HT-29 (cell line): ENCODE results near the gene NRIP3. TPM values are rescaled to one million over a fixed set of nuclear protein-coding genes. Genes with fewer than 3 reads are reported as not detected.

Experiments used
- DNase-seq: peaks from one replicate; pipeline ENCODE4 v3.0.0-alpha.2; 2015; ENCODE audit warnings: low spot score
- small RNA-seq: library from RNA; depleted of rRNA; stranded (forward); fragments of <200 nt; gene quantifications from one replicate; pipeline ENCODE3, GENCODE V24; 2014
- total RNA-seq: library from RNA; depleted of rRNA; stranded (reverse); fragments of >200 nt; shearing (Covaris generic); gene quantifications from 2 replicates; pipeline ENCODE4 v1.2.3, GENCODE V29; 2014; rRNA removed

NRIP3 gene
- total RNA-seq, 1 experiment from 2014 or later = not detected

DNA sequence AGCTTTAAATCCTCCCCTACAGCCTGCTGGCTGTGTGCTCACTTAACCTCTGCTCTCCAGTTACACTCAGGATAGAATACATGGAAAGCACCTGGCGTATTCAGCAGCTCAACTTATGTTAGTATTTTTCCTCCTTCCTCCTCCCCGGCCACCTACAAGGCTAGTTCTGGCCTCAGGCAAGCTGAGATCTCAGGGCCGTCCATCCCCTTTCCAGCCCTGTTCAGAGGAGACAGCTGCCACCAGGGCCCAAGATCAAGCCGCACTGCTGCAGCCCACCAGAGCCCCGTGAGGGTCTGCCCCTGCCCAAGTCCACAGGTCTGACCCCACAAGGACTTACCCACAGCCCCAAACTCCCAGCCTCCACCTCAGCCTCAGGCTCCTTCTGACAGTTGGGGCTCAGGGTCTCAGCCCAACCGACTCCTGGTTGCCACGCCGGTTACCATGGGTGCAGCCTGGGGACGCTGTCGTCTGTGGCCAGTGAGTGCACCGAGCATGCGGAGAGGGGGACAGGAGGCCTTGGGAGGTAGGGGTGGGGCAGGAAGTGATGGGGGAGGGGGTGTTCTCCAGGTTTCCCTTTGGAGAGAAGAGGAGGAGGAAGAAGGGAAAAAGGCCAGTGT lies 71.1 kb downstream of the NRIP3 start, which contains the start of gene C11orf16:
C11orf16 (minus strand) TSS at position 384 of the 617 bp plus-strand sequence. CDS start 639 bp downstream, outside the sequence.
- DNase-seq = no peak

Small RNAs within 50 kb of the gene (small RNA-seq; reads per million reads assigned to genes)
- gene RF00019 = not detected

Other genes starting within 250 kb of the NRIP3 start
- gene AKIP1, start 92.8 kb downstream of the NRIP3 start, total RNA-seq = 19.3 and 26.3 TPM in 2 replicates
- gene C11orf16, start 71.1 kb downstream of the NRIP3 start, total RNA-seq = not detected in 2 replicates
- gene ASCL3, start 61.0 kb downstream of the NRIP3 start, total RNA-seq = not detected in 2 replicates
- gene TMEM9B, start 39.6 kb downstream of the NRIP3 start, total RNA-seq = 23.5 and 24.4 TPM in 2 replicates
- not detected in 2 replicates for gene SCUBE2, start 87.6 kb upstream of the NRIP3 start, total RNA-seq